NT2/D1 (cell line): ENCODE results near the gene ERI3.

Experiments
- DNase-seq: peaks from one replicate; pipeline ENCODE4 v3.0.0-alpha.2; 2011; ENCODE audit warnings: low read depth, low spot score
- H3K27me3 ChIP-seq: 2 replicates; pipeline ENCODE4 v1.6.0; 2011; ENCODE audit warnings: mild to moderate bottlenecking; ENCODE audit not compliant: insufficient read length, insufficient read depth
- H3K36me3 ChIP-seq: 2 replicates; pipeline ENCODE4 v1.6.1; 2011; ENCODE audit warnings: mild to moderate bottlenecking, low read length, mixed read lengths; ENCODE audit not compliant: insufficient read depth, insufficient read length
- H3K4me1 ChIP-seq: 2 replicates; pipeline ENCODE4 v1.5.1; 2011; ENCODE audit not compliant: insufficient read depth, insufficient read length
- H3K4me3 ChIP-seq: 2 replicates; pipeline ENCODE4 v1.5.1; 2011; ENCODE audit warnings: low read depth; ENCODE audit not compliant: insufficient read length
- H3K9ac ChIP-seq: 2 replicates; pipeline ENCODE4 v1.6.0; 2011; ENCODE audit warnings: low read depth; ENCODE audit not compliant: insufficient read length
- H3K9me3 ChIP-seq: 2 replicates; pipeline ENCODE4 v1.5.1; 2011; ENCODE audit warnings: mild to moderate bottlenecking, low read length; ENCODE audit not compliant: insufficient read depth
- SUZ12 ChIP-seq: IDR thresholded peaks from 2 replicates; pipeline ENCODE4 v1.6.1; 2011; ENCODE audit not compliant: insufficient read length, insufficient read depth; ENCODE audit errors: extremely low read depth
- YY1 ChIP-seq: IDR thresholded peaks from 2 replicates; pipeline ENCODE4 v1.6.1; 2011; ENCODE audit not compliant: insufficient read length, insufficient read depth
- ZNF274 ChIP-seq: IDR thresholded peaks from 2 replicates; pipeline ENCODE4 v1.6.1; 2011; ENCODE audit warnings: mild to moderate bottlenecking, low read depth, low read length

The ERI3 gene

GRCh38 chr1:44347280-44347679, 7.8 kb downstream of the ERI3 start:
- Histone ChIP-seq H3K9ac (no peak overlapping the region), H3K4me1 (peaks cover 7% of the 10 kb centered on the region), H3K4me3 (no peak overlapping the region), H3K9me3 (no peaks in the 10 kb centered on the region), H3K27me3 (no peaks in the 10 kb centered on the region), H3K36me3 (peaks cover 19% of the 10 kb centered on the region)
- no peak for DNase-seq
- TF ChIP-seq YY1 = no peak
- TF ChIP-seq SUZ12 = no peak
- TF ChIP-seq ZNF274 = no peak

- Histone ChIP-seq H3K27me3 (no peaks in the 10 kb centered on the region), H3K9me3 (no peaks in the 10 kb centered on the region), H3K36me3 (peaks cover 18% of the 10 kb centered on the region), H3K4me3 (no peak overlapping the region), H3K4me1 (peaks cover 7% of the 10 kb centered on the region), H3K9ac (no peak overlapping the region)
- no peak for DNase-seq
- TF ChIP-seq YY1 = no peak
- no peak for TF ChIP-seq ZNF274
- no peak for TF ChIP-seq SUZ12
Observed at GRCh38 chr1:44346878-44347277, 8.2 kb downstream of the ERI3 start.

- H3K36me3 ChIP-seq = peaks cover 17% of the 10 kb centered on the region
- no peak overlapping the region for H3K4me3 ChIP-seq
- no peak overlapping the region for H3K9ac ChIP-seq
- peaks cover 7% of the 10 kb centered on the region for H3K4me1 ChIP-seq
- no peak for TF ChIP-seq ZNF274
- no peak for TF ChIP-seq SUZ12
- no peak for TF ChIP-seq YY1
- H3K27me3 ChIP-seq = no peaks in the 10 kb centered on the region
- no peaks in the 10 kb centered on the region for H3K9me3 ChIP-seq
- no peak for DNase-seq
Observed at GRCh38 chr1:44346184-44346583, 8.9 kb downstream of the ERI3 start.

- peaks cover 15% of the 10 kb centered on the region for H3K36me3 ChIP-seq
Observed at GRCh38 chr1:44345187-44345775, 9.8 kb downstream of the ERI3 start.

GRCh38 chr1:44339731-44340130, 15.3 kb downstream of the ERI3 start:
- Histone ChIP-seq H3K9ac (no peak overlapping the region), H3K36me3 (peaks cover 45% of the 10 kb centered on the region), H3K27me3 (no peaks in the 10 kb centered on the region), H3K9me3 (peaks cover 11% of the 10 kb centered on the region; the same call in 1 of the 2 replicates), H3K4me1 (peaks cover 4% of the 10 kb centered on the region), H3K4me3 (no peak overlapping the region)
- DNase-seq = no peak
- TF ChIP-seq ZNF274 (no peak), SUZ12 (no peak), YY1 (no peak)

More at GRCh38 chr1:44345187-44345775, 9.8 kb downstream of the ERI3 start:
- Histone ChIP-seq H3K4me1 (peaks cover 10% of the 10 kb centered on the region), H3K9me3 (no peaks in the 10 kb centered on the region), H3K4me3 (no peak overlapping the region), H3K9ac (no peak overlapping the region), H3K27me3 (no peaks in the 10 kb centered on the region)
- DNase-seq = no peak
- TF ChIP-seq YY1 (no peak), SUZ12 (no peak), ZNF274 (no peak)

GRCh38 chr1:44338136-44338535, 16.9 kb downstream of the ERI3 start:
- TF ChIP-seq YY1 (no peak), SUZ12 (no peak), ZNF274 (no peak)
- Histone ChIP-seq H3K9me3 (peaks cover 11% of the 10 kb centered on the region; the same call in 1 of the 2 replicates), H3K36me3 (peaks cover 60% of the 10 kb centered on the region), H3K4me1 (peaks cover 7% of the 10 kb centered on the region), H3K27me3 (no peaks in the 10 kb centered on the region), H3K9ac (no peak overlapping the region), H3K4me3 (no peak overlapping the region)
- no peak for DNase-seq

GRCh38 chr1:44336668-44337067, 18.4 kb downstream of the ERI3 start:
- peaks cover 11% of the 10 kb centered on the region; the same call in 1 of the 2 replicates for H3K9me3 ChIP-seq
- peaks cover 66% of the 10 kb centered on the region for H3K36me3 ChIP-seq
- no peaks in the 10 kb centered on the region for H3K27me3 ChIP-seq
- H3K9ac ChIP-seq = no peak overlapping the region
- no peak for TF ChIP-seq SUZ12
- TF ChIP-seq YY1 = no peak
- no peak for TF ChIP-seq ZNF274
- no peak for DNase-seq
- no peak overlapping the region for H3K4me3 ChIP-seq
- peaks cover 7% of the 10 kb centered on the region for H3K4me1 ChIP-seq
